OCI-LY7 (cell line): ENCODE measurements around the gene TTC34. TPM values are rescaled to one million over a fixed set of nuclear protein-coding genes. Genes with fewer than 3 reads are reported as not detected.
"Not testable (repeated sequence)": the region's sequence is repeated elsewhere in the genome, so short reads cannot be mapped to it uniquely, and the experiment has no call there.

Experiments
- BruUV-seq: library from RNA; stranded (reverse); fragments of 400-500 nt; replicated peaks from 2 replicates; lab custom pipeline; 2021; lab: Mats Ljungman, UMichigan
- CTCF ChIA-PET: fragments of 300-600 bp; sonication (Branson Sonifier 250); formaldehyde crosslinking; loops from one replicate; lab custom pipeline; 2022; ENCODE audit warnings: antibody characterized with exemption; ENCODE audit not compliant: unreplicated experiment; lab: Charles Lee
- POLR2A ChIA-PET: fragments of 300-600 bp; sonication (Branson Sonifier 250); formaldehyde crosslinking; loops from one replicate; lab custom pipeline; 2022; ENCODE audit warnings: antibody characterized with exemption; lab: Charles Lee
- DNase-seq: peaks from one replicate; pipeline ENCODE4 v3.0.0-alpha.2; 2015; ENCODE audit warnings: low spot score
- H2AFZ ChIP-seq: fragments of 200-600 bp; sonication (generic), shearing (Covaris generic); 2 replicates; pipeline ENCODE4 v1.6.1; 2014; ENCODE audit warnings: mild to moderate bottlenecking, antibody characterized with exemption, low read length, moderate library complexity
- H3K27ac ChIP-seq: fragments of 200-600 bp; sonication (generic); 2 replicates; pipeline ENCODE4 v1.5.1; 2014; ENCODE audit warnings: mixed run types, low read depth, mild to moderate bottlenecking, moderate library complexity, low read length, inconsistent platforms; ENCODE audit not compliant: poor library complexity, severe bottlenecking
- H3K36me3 ChIP-seq: fragments of 200-600 bp; sonication (generic); 2 replicates; pipeline ENCODE4 v1.6.1; 2014; ENCODE audit warnings: mild to moderate bottlenecking, antibody characterized with exemption, low read length, moderate library complexity, mixed read lengths; ENCODE audit not compliant: insufficient read depth
- H3K4me1 ChIP-seq: fragments of 200-600 bp; sonication (generic); 2 replicates; pipeline ENCODE4 v1.5.1; 2014; ENCODE audit warnings: mild to moderate bottlenecking, low read length; ENCODE audit not compliant: insufficient read depth, poor library complexity, severe bottlenecking
- H3K4me2 ChIP-seq: fragments of 200-600 bp; sonication (generic); 2 replicates; pipeline ENCODE4 v1.6.1; 2014; ENCODE audit warnings: mild to moderate bottlenecking, low read length
- H3K4me3 ChIP-seq: fragments of 200-600 bp; sonication (generic); 2 replicates; pipeline ENCODE4 v1.5.1; 2014; ENCODE audit warnings: mild to moderate bottlenecking, low read depth, low read length; ENCODE audit not compliant: poor library complexity, severe bottlenecking
- H3K79me2 ChIP-seq: fragments of 200-600 bp; sonication (generic); 2 replicates; pipeline ENCODE4 v1.6.1; 2016; ENCODE audit warnings: low read depth, mild to moderate bottlenecking, low read length, moderate library complexity, mixed read lengths; ENCODE audit not compliant: insufficient read depth
- H3K9me2 ChIP-seq: fragments of 200-600 bp; sonication (generic); 2 replicates; pipeline ENCODE4 v1.6.1; 2016; ENCODE audit warnings: mild to moderate bottlenecking, low read length, mixed read lengths; ENCODE audit not compliant: insufficient read depth
- H3K9me3 ChIP-seq: fragments of 200-600 bp; sonication (generic); 2 replicates; pipeline ENCODE4 v1.6.1; 2014; ENCODE audit warnings: mild to moderate bottlenecking, mixed run types, low read length, mixed read lengths
- H4K20me1 ChIP-seq: fragments of 200-600 bp; sonication (generic); 2 replicates; pipeline ENCODE4 v1.6.1; 2014; ENCODE audit warnings: mild to moderate bottlenecking, antibody characterized with exemption, low read length, moderate library complexity, mixed read lengths; ENCODE audit not compliant: insufficient read depth
- intact Hi-C: fragments of 100-400 bp; cut with micrococcal nuclease; formaldehyde crosslinking; loops from one replicate; pipeline ENCODE4 v1.10.0; 2022; ENCODE audit not compliant: unreplicated experiment
- total RNA-seq, 2 experiments: library from RNA; depleted of rRNA in 1 of 2; stranded (reverse); fragments of >200 nt in 1 of 2; shearing (Covaris generic) in 1 of 2; gene quantifications; 2 replicates each; pipeline ENCODE4 v1.2.3, GENCODE V29; 2014 to 2022

Gene TTC34
- total RNA-seq, 2 experiments from 2014 or later = 1.1 to 2.2 TPM

DNA sequence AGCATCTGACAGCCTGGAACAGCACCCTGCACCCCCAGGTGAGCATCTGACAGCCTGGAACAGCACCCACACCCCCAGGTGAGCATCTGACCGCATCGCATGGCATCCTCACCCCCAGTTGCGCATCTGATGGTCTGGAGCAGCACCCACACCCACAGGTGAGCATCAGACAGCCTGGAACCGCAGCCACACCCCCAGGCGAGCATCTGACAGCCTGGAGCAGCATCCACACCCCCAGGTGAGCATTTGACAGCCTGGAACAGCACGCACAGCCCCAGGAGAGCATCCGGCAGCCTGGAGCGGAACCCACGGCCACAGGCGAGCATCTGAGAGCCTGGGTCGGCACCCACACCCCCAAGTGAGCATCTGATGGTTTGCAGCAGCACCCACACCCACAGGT lies 118.6 kb downstream of the TTC34 start:
- H4K20me1 ChIP-seq, H3K4me2 ChIP-seq, H3K9me2 ChIP-seq, CTCF ChIA-PET, H3K27ac ChIP-seq, H3K79me2 ChIP-seq, BruUV-seq, H3K9me3 ChIP-seq, H2AFZ ChIP-seq, H3K4me3 ChIP-seq, H3K36me3 ChIP-seq, H3K4me1 ChIP-seq, intact Hi-C loops, POLR2A ChIA-PET, DNase-seq: not testable (repeated sequence)

DNA sequence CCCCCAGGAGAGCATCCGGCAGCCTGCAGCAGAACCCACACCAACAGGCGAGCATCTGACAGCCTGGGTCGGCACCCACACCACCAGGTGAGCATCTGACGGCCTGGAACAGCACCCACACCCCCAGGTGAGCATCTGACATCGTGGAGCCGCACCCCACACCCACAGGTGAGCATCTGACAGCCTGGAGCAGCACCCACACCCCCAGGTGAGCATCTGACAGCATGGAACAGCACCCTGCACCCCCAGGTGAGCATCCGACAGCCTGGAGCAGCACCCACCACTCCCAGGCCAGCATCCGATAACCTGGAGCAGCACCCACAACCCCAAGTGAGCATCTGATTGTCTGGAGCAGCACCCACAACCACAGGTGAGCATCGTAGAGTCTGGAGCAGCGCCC lies 124.8 kb downstream of the TTC34 start:
- DNase-seq, POLR2A ChIA-PET, H3K4me1 ChIP-seq, H3K4me2 ChIP-seq, CTCF ChIA-PET, H4K20me1 ChIP-seq, H3K36me3 ChIP-seq, BruUV-seq, H3K4me3 ChIP-seq, intact Hi-C loops, H3K9me2 ChIP-seq, H3K27ac ChIP-seq, H2AFZ ChIP-seq, H3K9me3 ChIP-seq, H3K79me2 ChIP-seq: not testable (repeated sequence)

DNA sequence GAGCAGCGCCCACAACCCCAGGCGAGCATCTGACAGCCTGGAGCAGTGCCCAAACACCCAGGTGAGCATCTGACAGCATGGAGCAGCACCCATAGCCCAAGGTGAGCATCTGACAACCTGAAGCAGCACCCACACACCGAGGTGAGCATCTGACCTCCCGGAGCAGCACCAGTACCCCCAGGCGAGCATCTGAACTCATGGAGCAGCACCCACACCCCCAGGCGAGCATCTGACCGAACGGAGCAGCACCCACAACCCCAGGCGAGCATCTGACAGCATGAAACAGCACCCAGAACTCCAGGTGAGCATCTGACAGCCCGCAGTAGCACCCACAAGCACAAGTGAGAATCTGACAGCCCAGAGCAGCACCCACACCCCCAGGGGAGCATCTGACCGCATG lies 129.8 kb downstream of the TTC34 start:
- POLR2A ChIA-PET, H3K4me2 ChIP-seq, DNase-seq, CTCF ChIA-PET, H3K79me2 ChIP-seq, H3K27ac ChIP-seq, H3K36me3 ChIP-seq, H3K9me3 ChIP-seq, H3K9me2 ChIP-seq, intact Hi-C loops, H2AFZ ChIP-seq, H3K4me1 ChIP-seq, BruUV-seq, H4K20me1 ChIP-seq, H3K4me3 ChIP-seq: not testable (repeated sequence)

DNA sequence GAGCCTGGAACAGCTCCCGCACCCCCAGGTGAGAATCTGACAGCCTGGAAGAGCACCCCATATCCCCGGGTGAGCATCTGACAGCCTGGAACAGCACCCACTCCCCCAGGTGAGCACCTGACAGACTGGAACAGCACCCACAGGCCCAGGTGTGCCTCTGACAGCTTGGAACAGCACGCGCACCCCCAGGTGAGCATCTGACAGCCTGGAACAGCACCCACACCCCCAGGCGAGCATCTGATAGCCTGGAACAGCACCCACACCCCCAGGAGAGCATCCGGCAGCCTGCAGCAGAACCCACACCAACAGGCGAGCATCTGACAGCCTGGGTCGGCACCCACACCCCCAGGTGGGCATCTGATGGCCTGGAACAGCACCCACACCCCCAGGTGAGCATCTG lies 141.7 kb downstream of the TTC34 start:
- H3K4me3 ChIP-seq, H3K36me3 ChIP-seq, H3K79me2 ChIP-seq, H3K9me3 ChIP-seq, DNase-seq, H3K4me1 ChIP-seq, H2AFZ ChIP-seq, CTCF ChIA-PET, H4K20me1 ChIP-seq, H3K27ac ChIP-seq, POLR2A ChIA-PET, H3K9me2 ChIP-seq, intact Hi-C loops, H3K4me2 ChIP-seq, BruUV-seq: not testable (repeated sequence)

DNA sequence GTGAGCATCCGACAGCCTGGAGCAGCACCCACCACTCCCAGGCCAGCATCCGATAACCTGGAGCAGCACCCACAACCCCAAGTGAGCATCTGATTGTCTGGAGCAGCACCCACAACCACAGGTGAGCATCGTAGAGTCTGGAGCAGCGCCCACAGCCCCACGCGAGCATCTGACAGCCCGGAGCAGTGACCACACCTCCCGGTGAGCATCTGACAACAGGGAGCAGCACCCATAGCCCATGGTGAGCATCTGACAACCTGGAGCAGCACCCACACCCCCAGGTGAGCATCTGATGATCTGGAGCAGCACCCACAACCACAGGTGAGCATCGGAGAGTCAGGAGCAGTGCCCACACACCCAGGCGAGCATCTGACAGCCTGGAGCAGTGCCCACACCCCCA lies 143.6 kb downstream of the TTC34 start:
- H3K27ac ChIP-seq, H3K4me2 ChIP-seq, H3K4me3 ChIP-seq, CTCF ChIA-PET, H3K9me2 ChIP-seq, H3K79me2 ChIP-seq, H3K4me1 ChIP-seq, H3K36me3 ChIP-seq, BruUV-seq, POLR2A ChIA-PET, H4K20me1 ChIP-seq, DNase-seq, H3K9me3 ChIP-seq, intact Hi-C loops, H2AFZ ChIP-seq: not testable (repeated sequence)

DNA sequence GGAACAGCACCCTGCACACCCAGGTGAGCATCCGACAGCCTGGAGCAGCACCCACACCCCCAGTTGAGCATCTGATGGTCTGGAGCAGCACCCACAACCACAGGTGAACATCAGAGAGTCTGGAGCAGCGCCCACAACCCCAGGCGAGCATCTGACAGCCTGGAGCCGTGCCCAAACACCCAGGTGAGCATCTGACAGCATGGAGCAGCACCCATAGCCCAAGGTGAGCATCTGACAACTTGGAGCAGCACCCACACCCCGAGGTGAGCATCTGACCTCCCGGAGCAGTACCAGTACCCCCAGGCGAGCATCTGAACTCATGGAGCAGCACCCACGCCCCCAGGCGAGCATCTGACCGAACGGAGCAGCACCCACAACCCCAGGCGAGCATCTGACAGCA lies 144.4 kb downstream of the TTC34 start:
- DNase-seq, H3K27ac ChIP-seq, H3K4me3 ChIP-seq, H2AFZ ChIP-seq, intact Hi-C loops, H3K79me2 ChIP-seq, BruUV-seq, H4K20me1 ChIP-seq, H3K36me3 ChIP-seq, H3K9me2 ChIP-seq, H3K9me3 ChIP-seq, CTCF ChIA-PET, H3K4me1 ChIP-seq, H3K4me2 ChIP-seq, POLR2A ChIA-PET: not testable (repeated sequence)
